GM19035 (cell line): Measurements from ENCODE around the gene GABBR2.

ENCODE experiments used
- ATAC-seq: cut with Tn5 transposase; IDR thresholded peaks from one replicate; pipeline ENCODE4 v1.9.1; 2021; ENCODE audit not compliant: unreplicated experiment

Gene GABBR2

GRCh38 chr9:98378794-98379193, 329.9 kb downstream of the GABBR2 start:
- ATAC-seq: no peak

- ATAC-seq: no peak
Measured at GRCh38 chr9:98378206-98378780, 330.4 kb downstream of the GABBR2 start.

GRCh38 chr9:98375138-98375726, 333.5 kb downstream of the GABBR2 start:
- no peak for ATAC-seq

GRCh38 chr9:98374385-98375051, 334.2 kb downstream of the GABBR2 start:
- ATAC-seq: no peak

GRCh38 chr9:98373609-98374008, 335.1 kb downstream of the GABBR2 start:
- no peak for ATAC-seq

GRCh38 chr9:98372077-98372836, 336.5 kb downstream of the GABBR2 start:
- no peak for ATAC-seq

- ATAC-seq: no peak
Measured at GRCh38 chr9:98370976-98371315, 337.8 kb downstream of the GABBR2 start.

- ATAC-seq: no peak
Measured at GRCh38 chr9:98370300-98370975, 338.3 kb downstream of the GABBR2 start.

- no peak for ATAC-seq
Measured at GRCh38 chr9:98369896-98370295, 338.8 kb downstream of the GABBR2 start.

- ATAC-seq: no peak
Measured at GRCh38 chr9:98369471-98369870, 339.3 kb downstream of the GABBR2 start.

GRCh38 chr9:98369066-98369425, 339.7 kb downstream of the GABBR2 start:
- no peak for ATAC-seq

- no peak for ATAC-seq
Measured at GRCh38 chr9:98368366-98369065, 340.2 kb downstream of the GABBR2 start.

- no peak for ATAC-seq
Measured at GRCh38 chr9:98367923-98368322, 340.8 kb downstream of the GABBR2 start.

GRCh38 chr9:98367371-98367900, 341.3 kb downstream of the GABBR2 start:
- ATAC-seq: no peak

- no peak for ATAC-seq
Measured at GRCh38 chr9:98365781-98366180, 343.0 kb downstream of the GABBR2 start.

- ATAC-seq: no peak
Measured at GRCh38 chr9:98365227-98365669, 343.5 kb downstream of the GABBR2 start.

- ATAC-seq: no peak
Measured at GRCh38 chr9:98364086-98364485, 344.6 kb downstream of the GABBR2 start.

GRCh38 chr9:98363644-98364043, 345.1 kb downstream of the GABBR2 start:
- ATAC-seq: no peak

- no peak for ATAC-seq
Measured at GRCh38 chr9:98362624-98363252, 346.0 kb downstream of the GABBR2 start.

- no peak for ATAC-seq
Measured at GRCh38 chr9:98361645-98362044, 347.1 kb downstream of the GABBR2 start.
